ENCODE measurements around the gene CEP63.

CEP63 gene

DNA sequence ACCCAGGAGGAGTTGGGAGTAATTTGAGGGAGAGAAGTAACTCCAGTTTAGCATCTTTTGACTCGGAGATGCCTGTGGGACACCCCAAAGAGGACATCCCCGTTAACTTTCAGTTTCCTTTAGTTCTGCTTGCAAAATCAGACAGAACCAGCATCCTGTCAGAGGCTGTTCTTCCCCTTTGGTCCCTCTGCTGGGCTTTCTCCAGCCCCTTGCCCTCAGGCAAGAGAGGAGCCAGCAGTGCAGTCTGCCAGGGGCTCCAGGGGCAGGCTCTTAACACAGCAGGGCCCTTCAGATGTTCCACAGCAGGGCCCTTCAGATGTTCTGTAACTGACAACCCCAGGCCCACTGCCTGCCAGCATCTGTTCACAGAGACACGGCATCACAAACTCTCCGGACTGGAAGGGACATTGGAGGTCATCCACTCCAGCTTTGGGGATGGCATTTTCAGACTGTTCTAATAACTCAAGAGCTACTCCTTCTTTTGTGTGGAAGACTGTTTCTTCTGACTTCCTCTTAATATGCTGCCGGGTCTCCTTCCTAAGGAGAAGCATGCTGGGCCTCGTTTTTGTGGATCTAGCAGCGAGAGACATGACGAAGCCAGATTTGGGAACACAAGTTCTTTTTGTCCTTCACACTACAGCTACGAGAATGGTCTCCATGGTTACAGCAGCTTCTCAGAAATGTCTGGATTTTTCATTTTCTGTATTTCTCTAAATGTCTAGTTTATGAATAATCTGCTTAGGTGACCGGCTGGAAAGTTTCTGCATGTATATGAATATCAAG, 113.1 kb downstream of the CEP63 start:
- H3K9ac ChIP-seq (ENCODE audit: low read length): no peak overlapping the region
- H3K4me3 ChIP-seq (ENCODE audit: low read length): no peak overlapping the region
- H3K27ac ChIP-seq (ENCODE audit: low read depth, low read length): no peak overlapping the region
- no peaks in the 10 kb centered on the region for H3K4me1 ChIP-seq (ENCODE audit: control insufficient read depth, insufficient read depth, low read length)
- no peaks in the 10 kb centered on the region for H3K27me3 ChIP-seq (ENCODE audit: control insufficient read depth, insufficient read depth, low read length)
- H3K36me3 ChIP-seq (ENCODE audit: control insufficient read depth, insufficient read depth, low read length): no peaks in the 10 kb centered on the region

DNA sequence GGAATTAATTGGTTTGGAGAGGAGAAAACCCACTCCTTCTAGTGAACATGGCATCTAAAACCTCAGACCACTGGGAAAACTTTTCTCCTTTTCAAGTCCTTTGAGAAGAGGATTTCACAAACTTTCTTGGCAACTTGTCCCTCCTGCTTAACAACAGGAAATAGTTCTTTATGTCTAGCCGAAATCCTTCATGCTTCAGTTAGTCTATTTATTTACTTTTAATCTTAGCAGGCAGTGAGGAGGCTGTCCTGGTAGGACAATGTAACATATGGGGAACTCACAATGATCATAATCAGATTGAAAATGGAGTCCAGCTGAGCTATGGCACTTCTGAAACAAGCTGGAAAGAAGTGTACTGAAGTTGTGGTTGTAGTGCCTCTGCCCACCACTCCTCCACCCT, 114.3 kb downstream of the CEP63 start:
- no peaks in the 10 kb centered on the region for H3K4me1 ChIP-seq (ENCODE audit: control insufficient read depth, insufficient read depth, low read length)
- no peak overlapping the region for H3K4me3 ChIP-seq (ENCODE audit: low read length)
- no peaks in the 10 kb centered on the region for H3K27me3 ChIP-seq (ENCODE audit: control insufficient read depth, insufficient read depth, low read length)
- H3K27ac ChIP-seq (ENCODE audit: low read depth, low read length): no peak overlapping the region
- no peaks in the 10 kb centered on the region for H3K36me3 ChIP-seq (ENCODE audit: control insufficient read depth, insufficient read depth, low read length)
- no peak overlapping the region for H3K9ac ChIP-seq (ENCODE audit: low read length)

DNA sequence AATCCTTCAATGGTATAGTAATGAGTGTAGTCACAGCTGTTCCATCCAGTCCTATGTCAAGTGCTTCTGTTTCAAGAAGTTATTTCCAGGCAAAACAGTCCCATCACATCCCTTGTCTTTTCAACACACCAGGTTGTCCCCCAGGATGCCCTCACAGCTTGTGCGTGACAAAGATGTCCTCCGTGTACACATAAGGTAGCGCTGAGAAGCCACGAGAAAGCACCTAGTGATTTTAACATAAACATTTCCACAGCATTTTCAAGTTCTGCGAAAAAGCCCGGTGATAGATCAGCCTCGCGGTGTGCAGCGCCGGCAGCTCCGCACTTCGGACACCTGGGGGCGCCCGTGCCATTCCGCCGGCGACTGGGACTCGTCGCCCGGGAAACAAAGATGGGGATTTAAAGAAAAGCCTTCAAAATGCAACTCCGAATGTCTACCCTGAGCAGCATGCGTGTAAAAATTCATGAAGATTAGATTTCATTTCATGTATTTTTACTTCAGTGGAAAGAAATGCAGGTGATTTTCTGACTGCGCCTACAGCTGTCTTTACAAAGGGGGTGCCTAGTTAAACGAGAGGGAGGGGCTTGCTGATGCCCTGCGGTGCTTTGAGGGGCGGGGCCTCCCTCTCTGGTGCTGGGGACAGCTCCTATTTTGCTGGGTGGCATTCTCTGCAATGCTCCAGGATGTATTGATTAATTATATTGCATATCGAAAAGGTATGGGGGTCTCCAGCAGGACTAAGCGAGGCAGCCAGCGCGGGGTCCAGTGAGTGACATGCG, 115.0 kb downstream of the CEP63 start:
- no peaks in the 10 kb centered on the region for H3K27me3 ChIP-seq (ENCODE audit: control insufficient read depth, insufficient read depth, low read length)
- H3K4me3 ChIP-seq (ENCODE audit: low read length): no peak overlapping the region
- no peak overlapping the region for H3K27ac ChIP-seq (ENCODE audit: low read depth, low read length)
- no peak overlapping the region for H3K9ac ChIP-seq (ENCODE audit: low read length)
- no peaks in the 10 kb centered on the region for H3K4me1 ChIP-seq (ENCODE audit: control insufficient read depth, insufficient read depth, low read length)
- H3K36me3 ChIP-seq (ENCODE audit: control insufficient read depth, insufficient read depth, low read length): no peaks in the 10 kb centered on the region

DNA sequence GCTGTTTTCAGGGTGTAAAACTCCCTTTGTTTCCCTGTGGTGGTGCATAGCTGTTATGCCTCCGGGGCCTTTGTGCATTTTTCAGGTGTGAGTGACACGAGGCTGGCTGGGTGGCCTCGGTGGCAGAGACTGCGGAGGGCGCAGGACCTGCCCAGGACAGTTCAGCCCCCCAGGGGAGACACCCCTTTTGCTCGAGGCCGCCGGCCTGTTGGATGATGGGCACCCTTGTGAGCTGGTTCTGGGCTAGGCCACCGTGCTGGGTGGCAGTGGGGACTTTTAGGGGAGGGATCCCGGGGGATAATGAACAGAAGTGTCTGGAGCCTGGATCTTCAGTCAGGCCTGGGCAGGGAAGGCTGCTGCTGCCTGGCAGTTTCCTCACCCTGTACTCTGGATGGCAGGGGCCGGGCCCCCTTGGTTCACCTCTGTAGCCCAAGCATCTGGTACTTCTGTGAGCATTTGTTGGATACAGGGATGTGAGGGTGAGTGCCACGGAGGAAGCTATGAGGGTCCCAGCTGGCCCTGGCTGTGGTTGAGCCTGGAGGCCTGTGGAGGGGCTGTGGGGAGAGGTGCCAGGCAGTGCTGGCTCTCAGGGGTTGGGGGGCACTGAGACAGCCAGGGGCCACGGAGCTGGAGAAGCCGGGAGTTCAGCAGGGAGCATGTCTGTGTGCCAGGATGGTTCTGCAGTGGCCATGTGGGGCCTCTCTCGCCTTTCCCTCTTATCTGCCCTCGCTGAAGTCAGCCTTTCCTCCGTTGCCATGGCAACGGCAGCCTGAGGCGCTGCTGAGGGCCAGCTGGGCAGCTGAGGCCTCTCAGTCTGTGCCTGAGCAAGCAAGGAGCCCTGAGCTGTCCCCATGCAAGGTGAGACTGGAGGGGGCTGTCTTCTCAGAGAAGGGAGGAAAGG, 115.9 kb downstream of the CEP63 start:
- H3K36me3 ChIP-seq (ENCODE audit: control insufficient read depth, insufficient read depth, low read length): no peaks in the 10 kb centered on the region
- no peaks in the 10 kb centered on the region for H3K4me1 ChIP-seq (ENCODE audit: control insufficient read depth, insufficient read depth, low read length)
- H3K27ac ChIP-seq (ENCODE audit: low read depth, low read length): no peak overlapping the region
- H3K27me3 ChIP-seq (ENCODE audit: control insufficient read depth, insufficient read depth, low read length): no peaks in the 10 kb centered on the region
- no peak overlapping the region for H3K9ac ChIP-seq (ENCODE audit: low read length)
- H3K4me3 ChIP-seq (ENCODE audit: low read length): no peak overlapping the region

DNA sequence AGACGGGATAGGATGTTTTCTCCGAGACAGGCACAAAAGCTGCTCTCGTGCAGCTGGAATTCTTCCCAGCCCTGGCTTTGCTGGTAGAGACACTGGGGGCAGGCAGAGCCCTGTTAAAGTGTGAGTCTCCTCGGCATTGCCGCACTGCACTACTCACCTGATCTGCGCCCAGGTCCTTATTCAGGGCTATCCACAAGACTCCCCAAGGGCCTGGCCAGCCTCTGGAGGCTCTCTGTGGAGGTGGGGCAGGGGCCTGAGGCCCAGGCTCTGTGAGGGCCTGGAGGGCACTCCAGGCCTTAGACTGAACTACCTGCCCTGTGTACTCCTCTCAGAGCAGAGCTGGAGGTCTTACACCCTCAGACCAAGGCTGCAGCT, 116.6 kb downstream of the CEP63 start:
- Histone ChIP-seq H3K27ac (ENCODE audit: low read depth, low read length) (no peak overlapping the region), H3K4me1 (ENCODE audit: control insufficient read depth, insufficient read depth, low read length) (no peaks in the 10 kb centered on the region), H3K27me3 (ENCODE audit: control insufficient read depth, insufficient read depth, low read length) (no peaks in the 10 kb centered on the region), H3K36me3 (ENCODE audit: control insufficient read depth, insufficient read depth, low read length) (no peaks in the 10 kb centered on the region), H3K9ac (ENCODE audit: low read length) (no peak overlapping the region), H3K4me3 (ENCODE audit: low read length) (no peak overlapping the region)

DNA sequence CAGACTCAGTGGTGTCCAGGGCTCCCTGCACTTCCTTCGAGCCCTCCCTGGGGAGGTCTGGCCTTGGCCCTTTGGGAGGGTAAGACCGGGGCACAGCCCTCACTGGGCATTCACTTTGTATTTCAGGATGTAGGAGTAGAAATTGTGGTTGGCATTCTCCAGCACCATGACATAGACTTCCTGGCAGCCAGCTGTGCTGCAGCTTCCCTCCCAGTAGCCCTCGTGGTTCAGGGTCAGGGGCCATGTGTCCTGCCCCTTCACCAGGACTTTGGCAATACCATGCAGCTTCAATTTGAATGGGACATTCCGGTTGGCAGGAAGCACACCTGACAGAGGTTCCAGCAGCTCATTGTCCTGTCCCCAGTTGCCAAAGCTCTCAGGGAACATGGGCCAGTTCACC, 117.6 kb downstream of the CEP63 start:
- H3K36me3 ChIP-seq (ENCODE audit: control insufficient read depth, insufficient read depth, low read length): no peaks in the 10 kb centered on the region
- H3K4me3 ChIP-seq (ENCODE audit: low read length): no peak overlapping the region
- H3K27me3 ChIP-seq (ENCODE audit: control insufficient read depth, insufficient read depth, low read length): no peaks in the 10 kb centered on the region
- H3K9ac ChIP-seq (ENCODE audit: low read length): no peak overlapping the region
- H3K4me1 ChIP-seq (ENCODE audit: control insufficient read depth, insufficient read depth, low read length): no peaks in the 10 kb centered on the region
- no peak overlapping the region for H3K27ac ChIP-seq (ENCODE audit: low read depth, low read length)

DNA sequence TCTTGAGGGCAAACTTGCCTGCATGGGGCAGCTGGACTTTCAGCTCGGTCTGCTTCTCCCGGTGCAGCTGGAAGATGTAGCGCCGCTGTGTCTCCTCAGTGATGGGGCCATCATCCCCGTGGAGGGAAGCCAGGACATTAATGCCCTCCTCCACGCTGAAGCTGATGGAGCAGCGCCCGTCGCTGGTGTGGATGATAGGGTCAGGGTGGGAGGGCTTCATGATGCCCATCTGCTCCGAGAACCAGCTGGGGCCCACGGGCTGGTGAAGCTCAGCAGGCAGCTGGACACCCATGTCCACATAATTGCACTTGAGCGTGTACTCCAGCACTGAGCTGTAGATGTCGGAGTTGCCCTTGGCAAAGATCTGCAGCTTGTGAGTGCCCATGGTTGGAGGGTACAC, 118.1 kb downstream of the CEP63 start:
- Histone ChIP-seq H3K27me3 (ENCODE audit: control insufficient read depth, insufficient read depth, low read length) (no peaks in the 10 kb centered on the region), H3K9ac (ENCODE audit: low read length) (no peak overlapping the region), H3K36me3 (ENCODE audit: control insufficient read depth, insufficient read depth, low read length) (no peaks in the 10 kb centered on the region), H3K27ac (ENCODE audit: low read depth, low read length) (no peak overlapping the region), H3K4me3 (ENCODE audit: low read length) (no peak overlapping the region), H3K4me1 (ENCODE audit: control insufficient read depth, insufficient read depth, low read length) (no peaks in the 10 kb centered on the region)

DNA sequence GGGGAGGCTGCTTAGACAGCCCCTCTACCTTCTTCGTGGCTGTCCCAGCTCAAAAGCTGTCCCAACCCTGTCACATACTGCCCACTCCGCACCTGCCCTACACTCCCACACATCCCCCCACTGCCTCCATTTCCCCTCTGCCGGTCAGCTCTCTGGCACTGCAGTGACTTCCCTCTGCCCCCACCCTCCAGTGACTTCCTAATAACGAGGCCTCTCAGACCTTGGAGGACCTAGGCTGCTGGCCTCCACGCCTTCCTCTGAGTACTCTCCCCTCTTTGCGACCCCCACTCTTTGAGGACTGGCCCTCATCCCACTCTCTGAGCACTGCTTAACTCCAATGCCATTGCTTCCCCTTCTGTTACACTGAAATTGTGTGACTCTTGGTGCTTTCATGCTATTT, 119.7 kb downstream of the CEP63 start:
- no peaks in the 10 kb centered on the region for H3K4me1 ChIP-seq (ENCODE audit: control insufficient read depth, insufficient read depth, low read length)
- H3K36me3 ChIP-seq (ENCODE audit: control insufficient read depth, insufficient read depth, low read length): no peaks in the 10 kb centered on the region
- H3K9ac ChIP-seq (ENCODE audit: low read length): no peak overlapping the region
- H3K27ac ChIP-seq (ENCODE audit: low read depth, low read length): no peak overlapping the region
- no peaks in the 10 kb centered on the region for H3K27me3 ChIP-seq (ENCODE audit: control insufficient read depth, insufficient read depth, low read length)
- H3K4me3 ChIP-seq (ENCODE audit: low read length): no peak overlapping the region

DNA sequence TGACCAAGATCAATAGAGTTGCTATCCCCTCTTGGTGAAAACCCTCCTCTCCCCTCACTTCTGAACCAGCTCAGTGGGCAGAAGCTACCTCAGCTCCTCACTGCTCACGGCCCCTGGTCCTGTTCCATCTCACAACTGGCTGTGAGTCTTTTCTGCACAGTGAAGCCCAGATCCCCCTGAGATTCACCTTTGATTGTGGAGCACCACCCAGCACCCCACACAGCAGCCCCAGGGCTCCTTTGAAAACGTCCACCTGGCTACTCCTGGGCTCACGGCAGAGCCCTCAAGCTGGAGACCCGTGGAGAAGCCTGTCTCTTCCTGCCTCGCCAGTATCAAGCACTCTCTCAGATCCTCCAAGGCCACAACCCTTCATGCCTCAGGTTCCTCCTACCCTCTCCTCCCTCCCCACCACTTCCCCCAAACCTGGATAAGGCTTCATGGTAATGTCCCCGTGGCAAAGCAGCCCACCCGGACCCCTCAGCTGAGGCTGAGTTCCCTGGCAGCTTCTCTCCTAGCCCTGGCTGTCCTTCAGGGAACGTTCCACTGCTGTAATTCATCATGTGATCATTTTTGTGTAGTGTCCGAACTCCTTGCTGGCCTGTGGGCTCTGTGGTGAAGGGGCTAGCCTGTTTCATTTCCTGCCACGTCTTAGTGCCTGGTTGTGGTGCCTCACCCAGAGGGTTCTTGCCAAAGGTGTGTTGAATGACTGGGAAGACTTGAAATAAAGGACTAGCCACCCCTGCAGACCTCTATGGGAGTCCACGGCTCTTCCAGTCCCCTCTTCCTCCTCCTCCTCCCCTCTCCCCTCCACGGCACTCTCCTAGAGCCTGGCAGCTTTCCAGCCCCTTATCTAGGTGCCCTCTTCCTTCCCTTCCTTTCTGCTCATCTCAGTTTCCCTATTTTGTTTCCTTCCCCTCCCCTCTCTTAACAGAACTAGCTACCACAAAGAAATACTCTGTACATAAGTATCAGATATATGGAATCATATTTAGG, 120.5 kb downstream of the CEP63 start:
- no peaks in the 10 kb centered on the region for H3K27me3 ChIP-seq (ENCODE audit: control insufficient read depth, insufficient read depth, low read length)
- no peak overlapping the region for H3K9ac ChIP-seq (ENCODE audit: low read length)
- no peak overlapping the region for H3K27ac ChIP-seq (ENCODE audit: low read depth, low read length)
- H3K36me3 ChIP-seq (ENCODE audit: control insufficient read depth, insufficient read depth, low read length): no peaks in the 10 kb centered on the region
- no peaks in the 10 kb centered on the region for H3K4me1 ChIP-seq (ENCODE audit: control insufficient read depth, insufficient read depth, low read length)
- H3K4me3 ChIP-seq (ENCODE audit: low read length): no peak overlapping the region

DNA sequence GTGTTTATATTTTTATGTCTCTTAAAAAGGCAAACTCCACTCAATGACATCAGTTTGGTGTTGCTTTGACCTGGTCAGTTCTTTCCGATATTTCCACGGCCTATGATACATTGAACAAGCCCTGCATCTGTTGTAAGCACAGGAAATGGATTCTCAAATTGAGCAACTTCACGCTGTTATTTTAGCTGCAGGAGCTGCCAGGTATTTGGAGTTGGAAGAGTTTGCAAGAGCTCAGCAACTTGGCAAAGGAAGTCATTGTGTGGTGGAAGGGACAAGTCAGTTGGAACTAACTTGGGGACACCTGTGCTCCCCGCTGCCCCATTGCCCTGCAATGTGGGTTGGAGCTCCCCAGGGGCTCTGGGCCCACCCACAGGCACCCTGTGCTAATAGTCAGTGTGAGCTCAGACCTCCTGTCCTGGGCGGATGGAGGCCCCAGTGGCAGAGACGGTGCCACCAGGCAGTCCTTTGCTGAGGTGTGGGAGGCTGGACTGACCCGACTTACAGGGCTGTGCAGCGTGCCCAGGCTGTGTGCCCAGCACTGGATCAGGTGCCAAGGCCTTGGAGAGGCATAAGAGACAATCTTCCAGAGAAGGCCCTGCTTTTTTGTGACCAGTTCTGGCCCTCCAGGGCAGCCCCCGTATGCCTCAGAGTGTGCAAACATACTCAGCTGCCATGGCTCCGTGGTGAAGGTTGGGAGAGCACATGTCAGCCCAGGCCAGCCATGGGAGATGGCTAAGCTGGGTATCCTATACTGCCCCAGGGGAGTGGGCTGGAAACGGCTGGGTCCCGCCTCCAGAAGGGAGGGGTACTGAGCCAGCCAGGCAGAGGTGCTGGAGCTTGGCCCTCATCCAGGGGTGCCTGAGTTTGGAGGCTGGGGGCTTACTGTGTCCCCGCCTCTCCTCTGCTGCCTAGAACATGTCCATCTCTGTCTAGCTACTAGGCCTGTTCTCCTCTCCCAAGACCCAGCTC, 121.5 kb downstream of the CEP63 start:
- H3K9ac ChIP-seq (ENCODE audit: low read length): no peak overlapping the region
- H3K27ac ChIP-seq (ENCODE audit: low read depth, low read length): no peak overlapping the region
- H3K4me3 ChIP-seq (ENCODE audit: low read length): no peak overlapping the region
- H3K36me3 ChIP-seq (ENCODE audit: control insufficient read depth, insufficient read depth, low read length): no peaks in the 10 kb centered on the region
- no peaks in the 10 kb centered on the region for H3K27me3 ChIP-seq (ENCODE audit: control insufficient read depth, insufficient read depth, low read length)
- no peaks in the 10 kb centered on the region for H3K4me1 ChIP-seq (ENCODE audit: control insufficient read depth, insufficient read depth, low read length)

Data from rectal smooth muscle tissue (tissue), 1 donor.